HepG2 (cell line): ENCODE results near the gene ONECUT2. TPM values are rescaled to one million over a fixed set of nuclear protein-coding genes. Genes with fewer than 3 reads are reported as not detected.

ENCODE experiments used
- CHD4 ChIP-seq: fragments of 200-600 bp; sonication (generic); IDR thresholded peaks from 2 replicates; pipeline ENCODE4 v1.7.0; 2017; ENCODE audit warnings: mild to moderate bottlenecking, low read length, borderline replicate concordance
- DR1 ChIP-seq: sonication (generic); formaldehyde crosslinking; IDR thresholded peaks from 2 replicates; pipeline ENCODE4 v1.8.0; 2021; ENCODE audit warnings: mild to moderate bottlenecking, missing genetic modification reagents, inconsistent platforms
- ETV6 ChIP-seq: sonication (generic); formaldehyde crosslinking; conservative IDR thresholded peaks from 2 replicates; pipeline ENCODE4 v1.4.0; 2020; ENCODE audit warnings: missing genetic modification reagents
- HNF4A ChIP-seq: sonication (generic); formaldehyde crosslinking; IDR thresholded peaks from 2 replicates; pipeline ENCODE4 v1.4.0; 2020; ENCODE audit warnings: missing genetic modification reagents
- KDM5B ChIP-seq: sonication (generic); formaldehyde crosslinking; IDR thresholded peaks from 2 replicates; pipeline ENCODE4 v1.4.0; 2020; ENCODE audit warnings: missing genetic modification reagents, mild to moderate bottlenecking, borderline replicate concordance
- PCBP1 ChIP-seq: fragments of 200-400 bp; formaldehyde crosslinking; IDR thresholded peaks from 2 replicates; pipeline ENCODE4 v1.6.1; 2017; ENCODE audit warnings: mild to moderate bottlenecking, low read depth, low read length, borderline replicate concordance
- SYNCRIP ChIP-seq: fragments of 200-400 bp; formaldehyde crosslinking; IDR thresholded peaks from 2 replicates; pipeline ENCODE4 v1.6.1; 2018; ENCODE audit warnings: mild to moderate bottlenecking, low read depth, low read length; ENCODE audit not compliant: insufficient read depth
- ZFP41 ChIP-seq: sonication (generic); formaldehyde crosslinking; IDR thresholded peaks from 2 replicates; pipeline ENCODE4 v1.4.0; 2020; ENCODE audit warnings: mild to moderate bottlenecking, missing genetic modification reagents, borderline replicate concordance
- ZMAT3 ChIP-seq: sonication (generic); formaldehyde crosslinking; conservative IDR thresholded peaks from 2 replicates; pipeline ENCODE4 v1.7.0; 2021; ENCODE audit warnings: missing genetic modification reagents
- ZNF205 ChIP-seq: IDR thresholded peaks from 2 replicates; pipeline ENCODE4 v1.6.1; 2018; ENCODE audit warnings: missing biosample characterization, missing genetic modification reagents
- ZNF354B ChIP-seq: sonication (generic); formaldehyde crosslinking; IDR thresholded peaks from 2 replicates; pipeline ENCODE4 v1.8.0; 2022; ENCODE audit warnings: mild to moderate bottlenecking, missing genetic modification reagents
- ZNF629 ChIP-seq: sonication (generic); formaldehyde crosslinking; conservative IDR thresholded peaks from 2 replicates; pipeline ENCODE4 v1.5.0; 2020; ENCODE audit warnings: missing genetic modification reagents
- ZNF777 ChIP-seq: sonication (generic); formaldehyde crosslinking; IDR thresholded peaks from 2 replicates; pipeline ENCODE4 v1.4.0; 2020; ENCODE audit warnings: missing genetic modification reagents
- ZNF839 ChIP-seq: sonication (generic); formaldehyde crosslinking; IDR thresholded peaks from 2 replicates; pipeline ENCODE4 v1.4.0; 2020; ENCODE audit warnings: missing genetic modification reagents, mild to moderate bottlenecking, borderline replicate concordance
- polyA plus RNA-seq, 8 experiments: library from polyadenylated mRNA; depleted of rRNA in 3 of 8; stranded (reverse) in 7 of 8; unstranded in 1 of 8; fragments of >200 nt; fragmentation: Illumina TruSeq in 4 of 8; extraction: Trizol in 4 of 8; gene quantifications; 2 replicates each; pipeline versions ENCODE4 v1.2.1 to v1.2.3, GENCODE V29; 2011 to 2016; ENCODE audit warnings: low read depth in 4 of 8, missing spikeins in 1 of 8, mixed read lengths in 1 of 8; ENCODE audit not compliant: insufficient read depth in 1 of 8
- total RNA-seq, 5 experiments: library from RNA; depleted of rRNA; stranded (reverse); fragments of >200 nt; fragmentation: Illumina TruSeq; extraction: Trizol; gene quantifications; 2 replicates each; pipeline ENCODE4 v1.2.3, GENCODE V29; 2016; ENCODE audit warnings: low read depth in 1 of 5
- TF ChIP-seq, protein P1 (sequence below): sonication (generic); formaldehyde crosslinking; IDR thresholded peaks from 2 replicates; pipeline ENCODE4 v1.4.0; 2020; ENCODE audit warnings: low read depth, missing genetic modification reagents
- TF ChIP-seq, protein P2 (sequence below): sonication (generic); formaldehyde crosslinking; conservative IDR thresholded peaks from 2 replicates; pipeline ENCODE4 v1.8.0; 2022; ENCODE audit warnings: mild to moderate bottlenecking, moderate library complexity, missing genetic modification reagents
- TF ChIP-seq, protein P3 (sequence below): IDR thresholded peaks from 2 replicates; pipeline ENCODE4 v1.4.0; 2020; ENCODE audit warnings: mild to moderate bottlenecking, missing genetic modification reagents
- TF ChIP-seq, protein P4 (sequence below): sonication (generic); formaldehyde crosslinking; IDR thresholded peaks from 2 replicates; pipeline ENCODE4 v1.5.0; 2020; ENCODE audit warnings: mild to moderate bottlenecking, missing genetic modification reagents, moderate library complexity

ONECUT2 gene
- total and polyA plus RNA-seq, 2 of the 13 experiments (the other 11 are each of a cell fraction or from before 2014, with no cell fraction given): 3.0 to 3.2 TPM

GRCh38 chr18:57533006-57533867 lies 98.1 kb downstream of the ONECUT2 start (continued):
- TF ChIP-seq SYNCRIP: no peak
- TF ChIP-seq ZNF354B (CRISPR knock-in tag): no peak
- no peak for TF ChIP-seq ZNF205 (CRISPR knock-in tag)
- TF ChIP-seq ZNF839 (CRISPR knock-in tag): no peak
- TF ChIP-seq ZNF777 (CRISPR knock-in tag): no peak
- TF ChIP-seq, protein P1, sequence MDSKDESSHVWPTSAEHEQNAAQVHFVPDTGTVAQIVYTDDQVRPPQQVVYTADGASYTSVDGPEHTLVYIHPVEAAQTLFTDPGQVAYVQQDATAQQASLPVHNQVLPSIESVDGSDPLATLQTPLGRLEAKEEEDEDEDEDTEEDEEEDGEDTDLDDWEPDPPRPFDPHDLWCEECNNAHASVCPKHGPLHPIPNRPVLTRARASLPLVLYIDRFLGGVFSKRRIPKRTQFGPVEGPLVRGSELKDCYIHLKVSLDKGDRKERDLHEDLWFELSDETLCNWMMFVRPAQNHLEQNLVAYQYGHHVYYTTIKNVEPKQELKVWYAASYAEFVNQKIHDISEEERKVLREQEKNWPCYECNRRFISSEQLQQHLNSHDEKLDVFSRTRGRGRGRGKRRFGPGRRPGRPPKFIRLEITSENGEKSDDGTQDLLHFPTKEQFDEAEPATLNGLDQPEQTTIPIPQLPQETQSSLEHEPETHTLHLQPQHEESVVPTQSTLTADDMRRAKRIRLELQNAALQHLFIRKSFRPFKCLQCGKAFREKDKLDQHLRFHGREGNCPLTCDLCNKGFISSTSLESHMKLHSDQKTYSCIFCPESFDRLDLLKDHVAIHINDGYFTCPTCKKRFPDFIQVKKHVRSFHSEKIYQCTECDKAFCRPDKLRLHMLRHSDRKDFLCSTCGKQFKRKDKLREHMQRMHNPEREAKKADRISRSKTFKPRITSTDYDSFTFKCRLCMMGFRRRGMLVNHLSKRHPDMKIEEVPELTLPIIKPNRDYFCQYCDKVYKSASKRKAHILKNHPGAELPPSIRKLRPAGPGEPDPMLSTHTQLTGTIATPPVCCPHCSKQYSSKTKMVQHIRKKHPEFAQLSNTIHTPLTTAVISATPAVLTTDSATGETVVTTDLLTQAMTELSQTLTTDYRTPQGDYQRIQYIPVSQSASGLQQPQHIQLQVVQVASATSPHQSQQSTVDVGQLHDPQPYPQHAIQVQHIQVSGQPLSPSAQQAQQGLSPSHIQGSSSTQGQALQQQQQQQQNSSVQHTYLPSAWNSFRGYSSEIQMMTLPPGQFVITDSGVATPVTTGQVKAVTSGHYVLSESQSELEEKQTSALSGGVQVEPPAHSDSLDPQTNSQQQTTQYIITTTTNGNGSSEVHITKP: no peak
- no peak for TF ChIP-seq PCBP1
- no peak for TF ChIP-seq ZMAT3
- TF ChIP-seq, protein P2, sequence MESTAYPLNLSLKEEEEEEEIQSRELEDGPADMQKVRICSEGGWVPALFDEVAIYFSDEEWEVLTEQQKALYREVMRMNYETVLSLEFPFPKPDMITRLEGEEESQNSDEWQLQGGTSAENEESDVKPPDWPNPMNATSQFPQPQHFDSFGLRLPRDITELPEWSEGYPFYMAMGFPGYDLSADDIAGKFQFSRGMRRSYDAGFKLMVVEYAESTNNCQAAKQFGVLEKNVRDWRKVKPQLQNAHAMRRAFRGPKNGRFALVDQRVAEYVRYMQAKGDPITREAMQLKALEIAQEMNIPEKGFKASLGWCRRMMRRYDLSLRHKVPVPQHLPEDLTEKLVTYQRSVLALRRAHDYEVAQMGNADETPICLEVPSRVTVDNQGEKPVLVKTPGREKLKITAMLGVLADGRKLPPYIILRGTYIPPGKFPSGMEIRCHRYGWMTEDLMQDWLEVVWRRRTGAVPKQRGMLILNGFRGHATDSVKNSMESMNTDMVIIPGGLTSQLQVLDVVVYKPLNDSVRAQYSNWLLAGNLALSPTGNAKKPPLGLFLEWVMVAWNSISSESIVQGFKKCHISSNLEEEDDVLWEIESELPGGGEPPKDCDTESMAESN (CRISPR knock-in tag): 0 out of 2 replicates have a peak, but pooled peaks have one; percentile 9
- TF ChIP-seq, protein P3, sequence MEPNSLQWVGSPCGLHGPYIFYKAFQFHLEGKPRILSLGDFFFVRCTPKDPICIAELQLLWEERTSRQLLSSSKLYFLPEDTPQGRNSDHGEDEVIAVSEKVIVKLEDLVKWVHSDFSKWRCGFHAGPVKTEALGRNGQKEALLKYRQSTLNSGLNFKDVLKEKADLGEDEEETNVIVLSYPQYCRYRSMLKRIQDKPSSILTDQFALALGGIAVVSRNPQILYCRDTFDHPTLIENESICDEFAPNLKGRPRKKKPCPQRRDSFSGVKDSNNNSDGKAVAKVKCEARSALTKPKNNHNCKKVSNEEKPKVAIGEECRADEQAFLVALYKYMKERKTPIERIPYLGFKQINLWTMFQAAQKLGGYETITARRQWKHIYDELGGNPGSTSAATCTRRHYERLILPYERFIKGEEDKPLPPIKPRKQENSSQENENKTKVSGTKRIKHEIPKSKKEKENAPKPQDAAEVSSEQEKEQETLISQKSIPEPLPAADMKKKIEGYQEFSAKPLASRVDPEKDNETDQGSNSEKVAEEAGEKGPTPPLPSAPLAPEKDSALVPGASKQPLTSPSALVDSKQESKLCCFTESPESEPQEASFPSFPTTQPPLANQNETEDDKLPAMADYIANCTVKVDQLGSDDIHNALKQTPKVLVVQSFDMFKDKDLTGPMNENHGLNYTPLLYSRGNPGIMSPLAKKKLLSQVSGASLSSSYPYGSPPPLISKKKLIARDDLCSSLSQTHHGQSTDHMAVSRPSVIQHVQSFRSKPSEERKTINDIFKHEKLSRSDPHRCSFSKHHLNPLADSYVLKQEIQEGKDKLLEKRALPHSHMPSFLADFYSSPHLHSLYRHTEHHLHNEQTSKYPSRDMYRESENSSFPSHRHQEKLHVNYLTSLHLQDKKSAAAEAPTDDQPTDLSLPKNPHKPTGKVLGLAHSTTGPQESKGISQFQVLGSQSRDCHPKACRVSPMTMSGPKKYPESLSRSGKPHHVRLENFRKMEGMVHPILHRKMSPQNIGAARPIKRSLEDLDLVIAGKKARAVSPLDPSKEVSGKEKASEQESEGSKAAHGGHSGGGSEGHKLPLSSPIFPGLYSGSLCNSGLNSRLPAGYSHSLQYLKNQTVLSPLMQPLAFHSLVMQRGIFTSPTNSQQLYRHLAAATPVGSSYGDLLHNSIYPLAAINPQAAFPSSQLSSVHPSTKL (CRISPR knock-in tag): no peak; the same call in 1 of the 2 replicates
- no peak for TF ChIP-seq ETV6 (CRISPR knock-in tag)
- no peak for TF ChIP-seq CHD4
- TF ChIP-seq, protein P4, sequence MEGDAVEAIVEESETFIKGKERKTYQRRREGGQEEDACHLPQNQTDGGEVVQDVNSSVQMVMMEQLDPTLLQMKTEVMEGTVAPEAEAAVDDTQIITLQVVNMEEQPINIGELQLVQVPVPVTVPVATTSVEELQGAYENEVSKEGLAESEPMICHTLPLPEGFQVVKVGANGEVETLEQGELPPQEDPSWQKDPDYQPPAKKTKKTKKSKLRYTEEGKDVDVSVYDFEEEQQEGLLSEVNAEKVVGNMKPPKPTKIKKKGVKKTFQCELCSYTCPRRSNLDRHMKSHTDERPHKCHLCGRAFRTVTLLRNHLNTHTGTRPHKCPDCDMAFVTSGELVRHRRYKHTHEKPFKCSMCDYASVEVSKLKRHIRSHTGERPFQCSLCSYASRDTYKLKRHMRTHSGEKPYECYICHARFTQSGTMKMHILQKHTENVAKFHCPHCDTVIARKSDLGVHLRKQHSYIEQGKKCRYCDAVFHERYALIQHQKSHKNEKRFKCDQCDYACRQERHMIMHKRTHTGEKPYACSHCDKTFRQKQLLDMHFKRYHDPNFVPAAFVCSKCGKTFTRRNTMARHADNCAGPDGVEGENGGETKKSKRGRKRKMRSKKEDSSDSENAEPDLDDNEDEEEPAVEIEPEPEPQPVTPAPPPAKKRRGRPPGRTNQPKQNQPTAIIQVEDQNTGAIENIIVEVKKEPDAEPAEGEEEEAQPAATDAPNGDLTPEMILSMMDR (CRISPR knock-in tag): no peak
- TF ChIP-seq HNF4A: 0 out of 2 replicates have a peak, but pooled peaks have one; percentile 2
- TF ChIP-seq DR1 (CRISPR knock-in tag): no peak
- TF ChIP-seq ZFP41: no peak
- TF ChIP-seq ZNF629 (CRISPR knock-in tag): no peak
- TF ChIP-seq KDM5B: no peak
